AG09309 (cell line): ENCODE results near the gene CDC42EP5.

Experiments
- DNase-seq: peaks from one replicate; pipeline ENCODE4 v3.0.0-alpha.2; 2010; ENCODE audit warnings: low read depth
- H3K4me3 ChIP-seq: 2 replicates; pipeline ENCODE4 v1.5.1; 2011; ENCODE audit warnings: mild to moderate bottlenecking, low read depth, low read length, moderate library complexity; ENCODE audit not compliant: control insufficient read depth
- CTCF ChIP-seq: IDR thresholded peaks from 2 replicates; pipeline ENCODE4 v1.5.1; 2011; ENCODE audit warnings: mild to moderate bottlenecking, low read depth, low read length, inconsistent platforms; ENCODE audit not compliant: insufficient read depth, control insufficient read depth; ENCODE audit errors: missing control alignments

CDC42EP5 gene

GRCh38 chr19:54480051-54480450 is 7.0 kb upstream of the CDC42EP5 start:
- no peak for DNase-seq

GRCh38 chr19:54478677-54479266 is 5.7 kb upstream of the CDC42EP5 start:
- H3K4me3 ChIP-seq: no peak overlapping the region
- peak; percentile 67 for TF ChIP-seq CTCF
- DNase-seq: no peak

More at GRCh38 chr19:54480051-54480450, 7.0 kb upstream of the CDC42EP5 start:
- TF ChIP-seq CTCF: no peak
- H3K4me3 ChIP-seq: no peak overlapping the region

GRCh38 chr19:54477650-54478049 is 4.6 kb upstream of the CDC42EP5 start:
- no peak for TF ChIP-seq CTCF
- no peak for DNase-seq
- H3K4me3 ChIP-seq: no peak overlapping the region

- no peak overlapping the region for H3K4me3 ChIP-seq
- no peak for DNase-seq
- no peak for TF ChIP-seq CTCF
These were observed 2.6 kb upstream of the CDC42EP5 start for GRCh38 chr19:54475706-54476105.

- no peak for TF ChIP-seq CTCF
- no peak for DNase-seq
- peak overlapping the region; percentile 51 for H3K4me3 ChIP-seq
These were observed 836 bp upstream of the CDC42EP5 start for GRCh38 chr19:54473892-54474372.

GRCh38 chr19:54470991-54471782 is 1.9 kb downstream of the CDC42EP5 start:
- no peak for DNase-seq
- H3K4me3 ChIP-seq: peak overlapping the region; percentile 47
- TF ChIP-seq CTCF: no peak
